SK-N-SH treated with all-trans-retinoic acid at 6 μM for 48 hours (cell line): ENCODE measurements around the gene TAS1R1.

ENCODE experiments used
- ATAC-seq: fragments of 200-7000 bp; cut with Tn5 transposase; 3 replicates; pipeline ENCODE4 v1.9.1; 2020; ENCODE audit warnings: mild to moderate bottlenecking, moderate library complexity
- ARNTL ChIP-seq: fragments of 450-650 bp; formaldehyde crosslinking; IDR thresholded peaks from 2 replicates; pipeline ENCODE4 v1.5.0; 2020; ENCODE audit warnings: low read depth, mild to moderate bottlenecking, moderate library complexity, borderline replicate concordance
- BACH2 ChIP-seq: fragments of 250-450 bp; sonication (Bioruptor Pico); IDR thresholded peaks from 2 replicates; pipeline ENCODE4 v1.9.0; 2021; ENCODE audit warnings: mild to moderate bottlenecking, borderline replicate concordance
- CSDC2 ChIP-seq: fragments of 250-450 bp; sonication (Bioruptor Pico); IDR thresholded peaks from 2 replicates; pipeline ENCODE4 v1.5.0; 2020; ENCODE audit warnings: mild to moderate bottlenecking, moderate library complexity
- ESRRG ChIP-seq: fragments of 250-450 bp; sonication (Bioruptor Pico); IDR thresholded peaks from 2 replicates; pipeline ENCODE4 v1.6.1; 2021; ENCODE audit warnings: mild to moderate bottlenecking
- GLIS3 ChIP-seq: fragments of 250-450 bp; sonication (Bioruptor Pico); IDR thresholded peaks from 2 replicates; pipeline ENCODE4 v1.5.0; 2020; ENCODE audit warnings: mild to moderate bottlenecking, moderate library complexity
- ISL1 ChIP-seq: fragments of 250-450 bp; sonication (Bioruptor Pico); IDR thresholded peaks from 2 replicates; pipeline ENCODE4 v2.1.2; 2022; ENCODE audit warnings: mild to moderate bottlenecking, moderate library complexity
- OSR1 ChIP-seq: fragments of 250-450 bp; sonication (Bioruptor Pico); IDR thresholded peaks from 2 replicates; pipeline ENCODE4 v1.8.0; 2022; ENCODE audit warnings: moderate library complexity, mild to moderate bottlenecking, inconsistent platforms
- PATZ1 ChIP-seq: fragments of 250-450 bp; sonication (Bioruptor Pico); IDR thresholded peaks from 2 replicates; pipeline ENCODE4 v1.8.0; 2020; ENCODE audit warnings: mild to moderate bottlenecking, moderate library complexity, borderline replicate concordance
- POU6F1 ChIP-seq: fragments of 250-450 bp; sonication (Bioruptor Pico); IDR thresholded peaks from 2 replicates; pipeline ENCODE4 v1.8.0; 2021; ENCODE audit warnings: low read depth, mild to moderate bottlenecking, moderate library complexity, borderline replicate concordance
- PPARA ChIP-seq: fragments of 250-450 bp; sonication (Bioruptor Pico); IDR thresholded peaks from 2 replicates; pipeline ENCODE4 v1.5.0; 2020; ENCODE audit warnings: mild to moderate bottlenecking, borderline replicate concordance
- RARB ChIP-seq: fragments of 250-450 bp; sonication (Bioruptor Pico); IDR thresholded peaks from 2 replicates; pipeline ENCODE4 v1.8.0; 2021; ENCODE audit warnings: mild to moderate bottlenecking, moderate library complexity
- SNAI2 ChIP-seq: fragments of 250-450 bp; sonication (Bioruptor Pico); IDR thresholded peaks from 2 replicates; pipeline ENCODE4 v1.5.0; 2020; ENCODE audit warnings: mild to moderate bottlenecking, moderate library complexity
- TCF4 ChIP-seq: fragments of 250-450 bp; sonication (Bioruptor Pico); IDR thresholded peaks from 2 replicates; pipeline ENCODE4 v1.8.0; 2021; ENCODE audit warnings: mild to moderate bottlenecking, moderate library complexity, borderline replicate concordance
- TOX ChIP-seq: fragments of 250-450 bp; sonication (Bioruptor Pico); IDR thresholded peaks from 2 replicates; pipeline ENCODE4 v1.8.0; 2021; ENCODE audit warnings: mild to moderate bottlenecking, moderate library complexity, borderline replicate concordance
- TSHZ2 ChIP-seq: fragments of 250-450 bp; sonication (Bioruptor Pico); IDR thresholded peaks from 2 replicates; pipeline ENCODE4 v1.5.0; 2020; ENCODE audit warnings: mild to moderate bottlenecking, moderate library complexity
- ZC3H10 ChIP-seq: fragments of 250-450 bp; sonication (Bioruptor Pico); IDR thresholded peaks from 2 replicates; pipeline ENCODE4 v1.5.1; 2021; ENCODE audit warnings: mild to moderate bottlenecking, moderate library complexity
- ZFP3 ChIP-seq: fragments of 250-450 bp; sonication (Bioruptor Pico); IDR thresholded peaks from 2 replicates; pipeline ENCODE4 v1.5.0; 2020; ENCODE audit warnings: mild to moderate bottlenecking, moderate library complexity
- ZFP30 ChIP-seq: fragments of 450-650 bp; formaldehyde crosslinking; IDR thresholded peaks from 2 replicates; pipeline ENCODE4 v1.5.0; 2022; ENCODE audit warnings: mild to moderate bottlenecking, moderate library complexity
- ZNF565 ChIP-seq: fragments of 450-650 bp; formaldehyde crosslinking; conservative IDR thresholded peaks from 2 replicates; pipeline ENCODE4 v1.5.0; 2020; ENCODE audit warnings: low read depth, mild to moderate bottlenecking, moderate library complexity
- ZNF70 ChIP-seq: fragments of 450-650 bp; formaldehyde crosslinking; IDR thresholded peaks from 2 replicates; pipeline ENCODE4 v1.5.0; 2020; ENCODE audit warnings: mild to moderate bottlenecking, moderate library complexity
- ZNF8 ChIP-seq: fragments of 450-650 bp; formaldehyde crosslinking; IDR thresholded peaks from 2 replicates; pipeline ENCODE4 v1.5.0; 2020; ENCODE audit warnings: mild to moderate bottlenecking, moderate library complexity
- TF ChIP-seq, protein P1 (sequence below): fragments of 250-450 bp; sonication (Bioruptor Pico); IDR thresholded peaks from 2 replicates; pipeline ENCODE4 v1.5.1; 2021; ENCODE audit warnings: mild to moderate bottlenecking, moderate library complexity
- TF ChIP-seq, protein P2 (sequence below): fragments of 250-450 bp; sonication (Bioruptor Pico); IDR thresholded peaks from 2 replicates; pipeline ENCODE4 v1.5.1; 2020; ENCODE audit warnings: low read depth, mild to moderate bottlenecking, moderate library complexity

TAS1R1 gene

GRCh38 chr1:6594977-6595740, 40.1 kb downstream of the TAS1R1 start:
- no peak for ATAC-seq
- TF ChIP-seq RARB (no peak), ESRRG (CRISPR knock-in tag) (no peak), CSDC2 (CRISPR knock-in tag) (no peak), TOX (no peak), ZFP30 (CRISPR knock-in tag) (no peak), PATZ1 (CRISPR knock-in tag) (no peak), ZNF8 (CRISPR knock-in tag) (no peak), PPARA (no peak), ZFP3 (no peak), ISL1 (CRISPR knock-in tag) (no peak), POU6F1 (CRISPR knock-in tag) (no peak), ZC3H10 (CRISPR knock-in tag) (no peak), GLIS3 (CRISPR knock-in tag) (no peak)
- TF ChIP-seq, protein P1, sequence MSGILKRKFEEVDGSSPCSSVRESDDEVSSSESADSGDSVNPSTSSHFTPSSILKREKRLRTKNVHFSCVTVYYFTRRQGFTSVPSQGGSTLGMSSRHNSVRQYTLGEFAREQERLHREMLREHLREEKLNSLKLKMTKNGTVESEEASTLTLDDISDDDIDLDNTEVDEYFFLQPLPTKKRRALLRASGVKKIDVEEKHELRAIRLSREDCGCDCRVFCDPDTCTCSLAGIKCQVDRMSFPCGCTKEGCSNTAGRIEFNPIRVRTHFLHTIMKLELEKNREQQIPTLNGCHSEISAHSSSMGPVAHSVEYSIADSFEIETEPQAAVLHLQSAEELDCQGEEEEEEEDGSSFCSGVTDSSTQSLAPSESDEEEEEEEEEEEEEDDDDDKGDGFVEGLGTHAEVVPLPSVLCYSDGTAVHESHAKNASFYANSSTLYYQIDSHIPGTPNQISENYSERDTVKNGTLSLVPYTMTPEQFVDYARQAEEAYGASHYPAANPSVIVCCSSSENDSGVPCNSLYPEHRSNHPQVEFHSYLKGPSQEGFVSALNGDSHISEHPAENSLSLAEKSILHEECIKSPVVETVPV (CRISPR knock-in tag), result no peak

- no peak for ATAC-seq
- no peak for TF ChIP-seq OSR1
- TF ChIP-seq BACH2 (CRISPR knock-in tag), result no peak
- no peak for TF ChIP-seq ZFP30 (CRISPR knock-in tag)
- TF ChIP-seq, protein P2, sequence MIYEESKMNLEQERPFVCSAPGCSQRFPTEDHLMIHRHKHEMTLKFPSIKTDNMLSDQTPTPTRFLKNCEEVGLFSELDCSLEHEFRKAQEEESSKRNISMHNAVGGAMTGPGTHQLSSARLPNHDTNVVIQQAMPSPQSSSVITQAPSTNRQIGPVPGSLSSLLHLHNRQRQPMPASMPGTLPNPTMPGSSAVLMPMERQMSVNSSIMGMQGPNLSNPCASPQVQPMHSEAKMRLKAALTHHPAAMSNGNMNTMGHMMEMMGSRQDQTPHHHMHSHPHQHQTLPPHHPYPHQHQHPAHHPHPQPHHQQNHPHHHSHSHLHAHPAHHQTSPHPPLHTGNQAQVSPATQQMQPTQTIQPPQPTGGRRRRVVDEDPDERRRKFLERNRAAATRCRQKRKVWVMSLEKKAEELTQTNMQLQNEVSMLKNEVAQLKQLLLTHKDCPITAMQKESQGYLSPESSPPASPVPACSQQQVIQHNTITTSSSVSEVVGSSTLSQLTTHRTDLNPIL, result no peak
- no peak for TF ChIP-seq TCF4 (CRISPR knock-in tag)
- TF ChIP-seq ARNTL (CRISPR knock-in tag), result no peak
- no peak for TF ChIP-seq PPARA
- no peak for TF ChIP-seq RARB
- TF ChIP-seq ISL1 (CRISPR knock-in tag), result no peak
These were observed 41.2 kb downstream of the TAS1R1 start for GRCh38 chr1:6596351-6596750.

GRCh38 chr1:6596886-6597776, 42.0 kb downstream of the TAS1R1 start:
- no peak for ATAC-seq
- TF ChIP-seq, protein P2, result no peak
- TF ChIP-seq PATZ1 (CRISPR knock-in tag), result no peak
- TF ChIP-seq GLIS3 (CRISPR knock-in tag), result no peak
- no peak for TF ChIP-seq ZFP3
- no peak for TF ChIP-seq OSR1
- TF ChIP-seq CSDC2 (CRISPR knock-in tag), result no peak
- no peak for TF ChIP-seq ARNTL (CRISPR knock-in tag)
- TF ChIP-seq TCF4 (CRISPR knock-in tag), result no peak
- TF ChIP-seq PPARA, result no peak
- no peak for TF ChIP-seq TOX
- no peak for TF ChIP-seq ESRRG (CRISPR knock-in tag)
- no peak for TF ChIP-seq SNAI2
- no peak for TF ChIP-seq ZNF70 (CRISPR knock-in tag)
- no peak for TF ChIP-seq RARB
- TF ChIP-seq ZNF565 (CRISPR knock-in tag), result no peak
- TF ChIP-seq TSHZ2 (CRISPR knock-in tag), result no peak
